Karpas-422 (cell line): ENCODE results near the gene TRAP1. TPM values are rescaled to one million over a fixed set of nuclear protein-coding genes. Genes with fewer than 3 reads are reported as not detected.
"Not testable (repeated sequence)": the region's sequence is repeated elsewhere in the genome, so short reads cannot be mapped to it uniquely, and the experiment has no call there.

ENCODE experiments used
- DNase-seq: peaks from one replicate; pipeline ENCODE4 v3.0.0-alpha.2; 2015
- H2AFZ ChIP-seq: fragments of 200-600 bp; sonication (generic); 2 replicates; pipeline ENCODE4 v1.6.1; 2014; ENCODE audit warnings: antibody characterized with exemption, low read length, mixed read lengths
- H3K27ac ChIP-seq: fragments of 200-600 bp; sonication (generic); 2 replicates; pipeline ENCODE4 v1.5.1; 2014; ENCODE audit warnings: mild to moderate bottlenecking, low read length, moderate library complexity
- H3K27me3 ChIP-seq: fragments of 200-600 bp; sonication (generic); 2 replicates; pipeline ENCODE4 v1.6.1; 2014; ENCODE audit warnings: low read length, mixed read lengths
- H3K36me3 ChIP-seq: fragments of 200-600 bp; sonication (generic); 2 replicates; pipeline ENCODE4 v1.6.1; 2014; ENCODE audit warnings: low read length, mixed read lengths; ENCODE audit not compliant: insufficient read depth
- H3K4me1 ChIP-seq: fragments of 200-600 bp; sonication (generic); 2 replicates; pipeline ENCODE4 v1.6.1; 2014; ENCODE audit warnings: mild to moderate bottlenecking, low read length, mixed read lengths
- H3K4me2 ChIP-seq: fragments of 200-600 bp; sonication (generic); 2 replicates; pipeline ENCODE4 v1.6.1; 2014; ENCODE audit warnings: low read length, low read depth, mild to moderate bottlenecking; ENCODE audit not compliant: poor library complexity, severe bottlenecking
- H3K4me3 ChIP-seq: fragments of 200-600 bp; sonication (generic); 2 replicates; pipeline ENCODE4 v1.5.1; 2014; ENCODE audit warnings: mild to moderate bottlenecking, antibody characterized with exemption, low read length, mixed read lengths
- H3K79me2 ChIP-seq: fragments of 200-600 bp; sonication (generic); 2 replicates; pipeline ENCODE4 v1.6.1; 2014; ENCODE audit warnings: mild to moderate bottlenecking, low read length, mixed read lengths
- H3K9ac ChIP-seq: fragments of 200-600 bp; sonication (generic); 2 replicates; pipeline ENCODE4 v1.6.0; 2014; ENCODE audit warnings: low read length
- H3K9me2 ChIP-seq: fragments of 200-600 bp; sonication (generic), shearing (Covaris generic); replicated peaks from 2 replicates; pipeline ENCODE4 v1.6.0; 2014; ENCODE audit warnings: mild to moderate bottlenecking, low read length, moderate library complexity; ENCODE audit not compliant: insufficient read depth
- H3K9me3 ChIP-seq: fragments of 300-700, 200-600 bp; sonication (generic); 2 replicates; pipeline ENCODE4 v1.6.1; 2014; ENCODE audit warnings: low read length, mixed read lengths
- H4K20me1 ChIP-seq: fragments of 200-600 bp; sonication (generic); 2 replicates; pipeline ENCODE4 v1.6.1; 2014; ENCODE audit warnings: mild to moderate bottlenecking, antibody characterized with exemption, low read length, low read depth; ENCODE audit not compliant: insufficient read depth
- total RNA-seq: library from RNA; depleted of rRNA; stranded (reverse); fragments of >200 nt; shearing (Covaris generic); gene quantifications from 2 replicates; pipeline ENCODE4 v1.2.3, GENCODE V29; 2014; ENCODE audit warnings: low replicate concordance

Gene TRAP1
- total RNA-seq, 1 experiment from 2014 or later = 195 TPM

GRCh38 chr16:3661922-3662321 lies 55.4 kb downstream of the TRAP1 start:
- peaks cover 39% of the 10 kb centered on the region for H3K36me3 ChIP-seq
- H4K20me1 ChIP-seq = 0 out of 2 replicates have a peak, but pooled peaks cover 4% of the 10 kb centered on the region
- H2AFZ ChIP-seq = no peak overlapping the region

GRCh38 chr16:3661311-3661710 lies 56.0 kb downstream of the TRAP1 start:
- Histone ChIP-seq H3K9me2 (no peaks in the 10 kb centered on the region), H3K27ac (no peak overlapping the region), H3K27me3 (no peaks in the 10 kb centered on the region), H3K9me3 (no peaks in the 10 kb centered on the region), H3K79me2 (no peaks in the 10 kb centered on the region), H4K20me1 (0 out of 2 replicates have a peak, but pooled peaks cover 4% of the 10 kb centered on the region), H2AFZ (no peak overlapping the region), H3K4me3 (no peak overlapping the region), H3K4me1 (no peaks in the 10 kb centered on the region), H3K36me3 (peaks cover 39% of the 10 kb centered on the region), H3K9ac (no peak overlapping the region), H3K4me2 (no peak overlapping the region)
- DNase-seq = no peak

More at GRCh38 chr16:3661922-3662321, 55.4 kb downstream of the TRAP1 start:
- Histone ChIP-seq H3K27ac (no peak overlapping the region), H3K4me2 (no peak overlapping the region), H3K79me2 (no peaks in the 10 kb centered on the region), H3K9me2 (no peaks in the 10 kb centered on the region), H3K4me1 (no peaks in the 10 kb centered on the region), H3K9me3 (no peaks in the 10 kb centered on the region), H3K27me3 (no peaks in the 10 kb centered on the region), H3K9ac (no peak overlapping the region), H3K4me3 (no peak overlapping the region)
- no peak for DNase-seq

DNA sequence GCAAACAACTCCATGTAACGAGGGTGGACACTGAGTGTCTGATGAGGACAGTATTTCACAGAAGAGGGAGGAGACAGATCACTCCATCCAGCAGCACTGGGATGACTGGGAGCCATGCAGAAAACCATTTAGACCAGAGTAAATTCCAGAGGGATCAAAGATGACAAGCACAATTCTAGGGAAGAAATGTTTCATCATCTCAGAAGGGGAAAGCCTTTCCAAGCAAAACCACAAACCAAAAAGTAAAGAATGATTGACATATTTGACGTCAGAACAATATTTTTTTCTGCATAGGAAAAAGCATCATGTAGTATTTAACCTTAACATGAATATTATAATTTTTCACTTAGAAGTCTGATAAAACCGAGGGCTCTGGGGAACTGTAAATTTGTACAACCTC lies 58.1 kb downstream of the TRAP1 start:
- Histone ChIP-seq H3K79me2 (no peaks in the 10 kb centered on the region), H3K36me3 (peaks cover 30% of the 10 kb centered on the region; the same call in 1 of the 2 replicates), H3K27ac (no peak overlapping the region), H4K20me1 (0 out of 2 replicates have a peak, but pooled peaks cover 4% of the 10 kb centered on the region), H3K9ac (no peak overlapping the region), H3K4me3 (no peak overlapping the region), H3K27me3 (no peaks in the 10 kb centered on the region), H3K9me2 (no peaks in the 10 kb centered on the region), H3K9me3 (no peaks in the 10 kb centered on the region), H3K4me2 (no peak overlapping the region), H2AFZ (no peak overlapping the region), H3K4me1 (no peaks in the 10 kb centered on the region)
- DNase-seq = no peak

- H2AFZ ChIP-seq = no peak overlapping the region
- H3K79me2 ChIP-seq = no peaks in the 10 kb centered on the region
- no peaks in the 10 kb centered on the region for H3K27me3 ChIP-seq
- no peaks in the 10 kb centered on the region for H3K9me3 ChIP-seq
- H3K9me2 ChIP-seq = no peaks in the 10 kb centered on the region
- H3K36me3 ChIP-seq = peaks cover 32% of the 10 kb centered on the region; the same call in 1 of the 2 replicates
- DNase-seq = no peak
- no peak overlapping the region for H3K4me2 ChIP-seq
- no peak overlapping the region for H3K4me3 ChIP-seq
- H3K27ac ChIP-seq = no peak overlapping the region
- H4K20me1 ChIP-seq = 0 out of 2 replicates have a peak, but pooled peaks cover 4% of the 10 kb centered on the region
- no peak overlapping the region for H3K9ac ChIP-seq
- no peaks in the 10 kb centered on the region for H3K4me1 ChIP-seq
Measured at GRCh38 chr16:3656491-3657468, 60.5 kb downstream of the TRAP1 start.

DNA sequence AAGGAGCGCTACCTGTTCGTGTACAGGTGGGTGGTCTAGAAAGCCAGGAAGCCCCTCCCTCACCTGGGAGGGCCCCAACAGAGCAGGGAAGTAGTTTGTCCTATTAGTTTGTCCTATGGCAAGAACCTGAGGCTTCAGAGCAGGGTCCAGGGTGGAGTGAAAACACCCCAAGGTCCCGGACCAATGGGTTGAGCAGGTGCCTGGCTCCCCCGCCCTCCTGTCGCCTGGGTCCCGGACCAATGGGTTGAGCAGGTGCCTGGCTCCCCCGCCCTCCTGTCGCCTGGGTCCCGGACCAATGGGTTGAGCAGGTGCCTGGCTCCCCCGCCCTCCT lies 61.2 kb downstream of the TRAP1 start:
- not testable (repeated sequence) for H3K79me2 ChIP-seq, H3K4me1 ChIP-seq, H4K20me1 ChIP-seq, H3K9me3 ChIP-seq, H3K9me2 ChIP-seq, H3K27me3 ChIP-seq, H3K4me2 ChIP-seq, H3K9ac ChIP-seq, DNase-seq, H3K4me3 ChIP-seq, H2AFZ ChIP-seq, H3K27ac ChIP-seq
- H3K36me3 ChIP-seq = peaks cover 25% of the 10 kb centered on the region; the same call in 1 of the 2 replicates

DNA sequence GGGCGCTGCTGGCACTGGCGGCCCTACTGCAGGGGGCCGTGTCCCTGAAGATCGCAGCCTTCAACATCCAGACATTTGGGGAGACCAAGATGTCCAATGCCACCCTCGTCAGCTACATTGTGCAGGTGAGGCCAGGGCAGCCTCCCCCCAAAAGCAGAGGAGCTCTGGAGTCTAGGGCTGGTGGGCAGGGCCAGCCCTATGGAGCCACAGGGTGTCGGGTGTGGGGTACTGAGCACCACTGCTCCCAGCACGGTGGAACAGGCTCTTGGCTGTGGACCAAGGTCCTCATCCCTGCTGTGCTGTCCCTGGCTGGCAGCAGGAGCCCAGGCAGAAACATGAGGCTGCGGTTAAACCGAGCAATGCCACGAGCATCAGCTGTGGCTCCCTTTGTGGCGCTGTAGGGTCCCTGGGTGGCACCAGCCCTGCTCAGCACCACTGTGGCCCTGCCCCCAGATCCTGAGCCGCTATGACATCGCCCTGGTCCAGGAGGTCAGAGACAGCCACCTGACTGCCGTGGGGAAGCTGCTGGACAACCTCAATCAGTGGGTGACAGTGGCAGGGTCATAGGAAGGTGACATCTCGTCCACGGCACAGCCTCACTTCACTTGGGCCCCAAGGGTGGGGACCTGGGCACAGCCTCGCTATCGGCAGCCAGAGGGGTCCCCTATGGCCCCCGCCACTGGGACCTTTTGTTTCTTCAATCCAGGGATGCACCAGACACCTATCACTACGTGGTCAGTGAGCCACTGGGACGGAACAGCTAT lies 61.7 kb downstream of the TRAP1 start:
- H3K4me3 ChIP-seq = no peak overlapping the region
- peaks cover 20% of the 10 kb centered on the region; the same call in 1 of the 2 replicates for H3K36me3 ChIP-seq
- no peaks in the 10 kb centered on the region for H3K79me2 ChIP-seq
- H3K9ac ChIP-seq = no peak overlapping the region
- H3K27ac ChIP-seq = no peak overlapping the region
- no peaks in the 10 kb centered on the region for H3K27me3 ChIP-seq
- H3K9me2 ChIP-seq = no peaks in the 10 kb centered on the region
- no peak for DNase-seq
- no peak overlapping the region for H2AFZ ChIP-seq
- H3K9me3 ChIP-seq = no peaks in the 10 kb centered on the region
- 0 out of 2 replicates have a peak, but pooled peaks cover 4% of the 10 kb centered on the region for H4K20me1 ChIP-seq
- no peak overlapping the region for H3K4me2 ChIP-seq
- H3K4me1 ChIP-seq = peaks cover 2% of the 10 kb centered on the region

DNA sequence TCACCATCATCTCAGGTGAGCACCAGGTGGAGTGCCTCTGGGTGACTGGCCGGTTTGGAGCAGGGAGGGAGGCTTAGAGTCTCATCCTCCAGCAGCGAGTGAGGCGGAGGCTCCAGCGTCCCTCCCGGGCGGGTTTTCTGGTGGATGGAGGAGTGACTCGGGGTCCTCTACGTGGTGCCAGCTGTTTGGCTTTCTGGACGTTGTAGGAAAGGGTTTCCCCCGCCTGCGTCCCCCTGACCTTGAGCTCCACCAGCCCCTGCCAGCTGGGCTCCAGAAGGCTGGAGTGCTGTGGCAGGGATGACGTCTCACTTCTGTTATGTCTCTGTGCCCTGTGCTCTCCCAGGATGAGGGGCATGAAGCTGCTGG lies 62.3 kb downstream of the TRAP1 start:
- Histone ChIP-seq H3K4me1 (peaks cover 8% of the 10 kb centered on the region), H3K4me3 (no peak overlapping the region), H3K27ac (no peak overlapping the region), H3K36me3 (peaks cover 17% of the 10 kb centered on the region; the same call in 1 of the 2 replicates), H3K27me3 (no peaks in the 10 kb centered on the region), H3K4me2 (no peak overlapping the region), H3K9me3 (no peaks in the 10 kb centered on the region), H3K9me2 (no peaks in the 10 kb centered on the region), H4K20me1 (0 out of 2 replicates have a peak, but pooled peaks cover 4% of the 10 kb centered on the region), H2AFZ (no peak overlapping the region), H3K79me2 (no peaks in the 10 kb centered on the region), H3K9ac (no peak overlapping the region)
- DNase-seq = no peak
